Ovary (tissue), 9 donors: ENCODE data around the gene CASP7. TPM values are rescaled to one million over a fixed set of nuclear protein-coding genes. Genes with fewer than 3 reads are reported as not detected.

ENCODE experiments used
- DNase-seq, 5 donors: peaks; one replicate each; pipeline ENCODE4 v3.0.0-alpha.2; 2019 to 2020
- H3K27ac ChIP-seq, 2 donors: fragments of 200-600 bp; one replicate each; pipeline versions ENCODE4 v1.5.1 to v1.8.0; 2019 to 2022
- H3K27me3 ChIP-seq: fragments of 200-600 bp; one replicate; pipeline ENCODE4 v1.8.0; 2022
- H3K36me3 ChIP-seq: fragments of 200-600 bp; sonication (generic); one replicate; pipeline ENCODE4 v1.5.1; 2019
- H3K4me1 ChIP-seq: one replicate; pipeline ENCODE4 v1.8.1; 2013; ENCODE audit warnings: mild to moderate bottlenecking, moderate library complexity; ENCODE audit not compliant: insufficient read depth
- H3K4me3 ChIP-seq: fragments of 200-600 bp; sonication (generic); one replicate; pipeline ENCODE4 v1.5.1; 2017
- H3K9me3 ChIP-seq, 2 donors: fragments of 200-600 bp in 1 of 2; sonication (generic) in 1 of 2; one replicate each; pipeline versions ENCODE4 v1.5.1 to v1.8.1; 2013 to 2019; ENCODE audit warnings: mild to moderate bottlenecking in 1 of 2, moderate library complexity in 1 of 2
- EP300 ChIP-seq: sonication (generic); formaldehyde crosslinking; IDR thresholded peaks from one replicate; pipeline ENCODE4 v1.6.1; 2017; ENCODE audit warnings: antibody characterized with exemption
- POLR2A ChIP-seq: fragments of 450-650 bp; IDR thresholded peaks from one replicate; pipeline ENCODE4 v1.6.1; 2017; ENCODE audit warnings: antibody characterized with exemption, mild to moderate bottlenecking, moderate library complexity
- WGBS, 3 donors: extraction: QIAGEN DNeasy Blood & Tissue Kit in 1 of 3; methylation state at CpG; one replicate each; pipeline versions ENCODE4 v1.1.5 to v1.1.7; 2013 to 2017; 5-methylcytosine and 5-hydroxymethylcytosine counted together
- intact Hi-C, 4 donors: fragments of 100-400 bp; cut with DNase I; formaldehyde crosslinking; loops; one replicate each; pipeline versions ENCODE4 v1.11.0 to v1.15.1; 2022 to 2023
- polyA plus RNA-seq, 2 donors: library from polyadenylated mRNA; stranded (reverse); fragments of 200-250 nt in 1 of 2; fragments of 350-450 nt in 1 of 2; fragmentation: Illumina TruSeq in 1 of 2; extraction: RNeasy Lipid Tissue Mini Kit (QIAGEN cat#74804) in 1 of 2; gene quantifications; one replicate each; pipeline ENCODE4 v1.2.3, GENCODE V29; 2013 to 2014
- total RNA-seq, 7 donors: library from RNA; depleted of rRNA in 2 of 7; stranded (reverse); fragments of >200 nt in 2 of 7; fragmentation: NEBNext Ultra II Directional in 3 of 7; extraction: Animal tissue kit (Norgen Biotek cat#: 25700) in 3 of 7; gene quantifications; one replicate each; pipeline versions ENCODE4 v1.1.0 to v1.2.4, GENCODE V29; 2016 to 2023
- TF ChIP-seq, protein P1 (sequence below), 3 donors: fragments of 450-650 bp in 2 of 3; fragments of 200-600 bp in 1 of 3; IDR thresholded peaks; one replicate each; pipeline versions ENCODE4 v1.5.1 to v1.8.0; 2016 to 2022; ENCODE audit warnings: antibody characterized with exemption in 3 of 3, mild to moderate bottlenecking in 1 of 3
- donor health status: DM: no; HTN: no; CAD: no; lungs with moderate emphysema.
- donor health status: DM: no; HTN: no; CAD: no.
- donor health status: Bipolar disorder and iron deficiency.
- donor health status: DM: yes; HTN: yes; CAD: no.
- donor health status: DM: no; HTN: no; CAD: no.
- donor health status: DM: yes; HTN: yes; CAD: no.

Gene CASP7
- total and polyA plus RNA-seq, 9 donors: 8.0 to 24.7 (median 13.8) TPM

GRCh38 chr10:113746217-113746957 is 66.7 kb downstream of the CASP7 start:
- Histone ChIP-seq H3K27ac (no peak overlapping the region), H3K9me3 (no peaks in the 10 kb centered on the region), H3K4me1 (no peaks in the 10 kb centered on the region), H3K27me3 (no peaks in the 10 kb centered on the region), H3K36me3 (no peaks in the 10 kb centered on the region), H3K4me3 (no peak overlapping the region)
- no peak for TF ChIP-seq POLR2A
- TF ChIP-seq, protein P1, sequence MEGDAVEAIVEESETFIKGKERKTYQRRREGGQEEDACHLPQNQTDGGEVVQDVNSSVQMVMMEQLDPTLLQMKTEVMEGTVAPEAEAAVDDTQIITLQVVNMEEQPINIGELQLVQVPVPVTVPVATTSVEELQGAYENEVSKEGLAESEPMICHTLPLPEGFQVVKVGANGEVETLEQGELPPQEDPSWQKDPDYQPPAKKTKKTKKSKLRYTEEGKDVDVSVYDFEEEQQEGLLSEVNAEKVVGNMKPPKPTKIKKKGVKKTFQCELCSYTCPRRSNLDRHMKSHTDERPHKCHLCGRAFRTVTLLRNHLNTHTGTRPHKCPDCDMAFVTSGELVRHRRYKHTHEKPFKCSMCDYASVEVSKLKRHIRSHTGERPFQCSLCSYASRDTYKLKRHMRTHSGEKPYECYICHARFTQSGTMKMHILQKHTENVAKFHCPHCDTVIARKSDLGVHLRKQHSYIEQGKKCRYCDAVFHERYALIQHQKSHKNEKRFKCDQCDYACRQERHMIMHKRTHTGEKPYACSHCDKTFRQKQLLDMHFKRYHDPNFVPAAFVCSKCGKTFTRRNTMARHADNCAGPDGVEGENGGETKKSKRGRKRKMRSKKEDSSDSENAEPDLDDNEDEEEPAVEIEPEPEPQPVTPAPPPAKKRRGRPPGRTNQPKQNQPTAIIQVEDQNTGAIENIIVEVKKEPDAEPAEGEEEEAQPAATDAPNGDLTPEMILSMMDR (IDR thresholded peaks at IDR 0.05): no peak
- no peak for DNase-seq
- intact Hi-C loops: no loop called here
- WGBS, 3 donors: 60 to 67% (median 62%) methylated on average over 3 of the region's 3 CpGs

DNA sequence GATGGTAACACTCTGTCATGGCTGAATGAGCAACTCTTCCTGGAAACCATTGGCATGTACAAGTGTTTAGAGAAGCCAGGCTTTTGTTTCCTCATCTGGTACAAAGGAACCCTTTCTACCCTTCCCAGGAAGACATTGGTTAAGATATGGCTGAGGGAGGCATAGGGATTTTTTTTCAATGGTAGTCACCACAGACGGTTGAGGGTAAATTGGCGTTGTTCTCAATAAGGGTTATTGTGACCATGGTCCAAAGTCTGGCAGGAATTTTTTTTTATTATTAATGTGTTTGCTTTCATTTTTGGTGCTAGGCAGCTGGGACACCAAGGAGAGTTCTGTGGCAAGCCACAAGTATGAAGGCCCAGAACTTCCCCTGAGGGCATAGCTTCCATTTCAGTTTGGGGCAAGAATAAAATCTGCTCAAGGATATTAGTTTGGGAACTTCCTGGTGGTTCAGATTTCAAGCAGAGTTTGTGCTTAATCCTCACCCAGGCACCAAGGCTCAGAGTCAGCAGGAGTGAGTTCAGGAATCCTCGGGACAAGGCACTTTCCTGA is 71.5 kb downstream of the CASP7 start, which contains the start of gene PLEKHS1:
Gene PLEKHS1, plus strand, starts transcription at position 502 of the 552 bp plus-strand sequence. CDS start 3,596 bp downstream, outside the sequence.
- Histone ChIP-seq H3K4me3 (no peak within 1 kb of the TSS), H3K36me3 (no peaks in the 10 kb centered on the region), H3K9me3 (no peaks in the 10 kb centered on the region), H3K4me1 (no peaks in the 10 kb centered on the region), H3K27ac (no peak within 1 kb of the TSS), H3K27me3 (no peaks in the 10 kb centered on the region)
- DNase-seq: no peak
- intact Hi-C loops: no loop called here
- TF ChIP-seq, protein P1 (IDR thresholded peaks at IDR 0.05): no peak
- TF ChIP-seq EP300 (no peak), POLR2A (no peak)
- WGBS, 3 donors: 91 to 93% (median 91%) methylated on average over 3 of the region's 3 CpGs

DNA sequence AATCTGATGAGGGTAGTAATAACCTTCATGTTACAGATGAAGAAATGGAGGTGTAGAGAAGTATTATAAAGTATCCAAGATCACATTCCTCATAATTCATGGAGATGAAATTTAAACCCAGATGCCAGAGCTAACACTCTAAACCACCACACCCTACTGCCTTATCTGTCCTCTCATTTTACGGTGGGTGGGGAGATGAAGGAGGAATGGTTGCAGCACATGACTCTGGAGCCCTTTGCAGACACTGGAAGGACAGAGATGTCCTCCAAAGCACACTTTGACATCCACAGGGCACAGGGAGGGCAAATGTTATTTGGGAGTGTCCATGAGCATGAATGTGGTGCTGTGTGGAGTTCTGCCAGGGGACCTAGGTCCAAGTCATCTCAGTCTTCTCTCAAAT is 72.8 kb downstream of the CASP7 start:
- H3K27me3 ChIP-seq: no peaks in the 10 kb centered on the region
- intact Hi-C loops: no loop called here
- H3K4me1 ChIP-seq: no peaks in the 10 kb centered on the region
- H3K36me3 ChIP-seq: no peaks in the 10 kb centered on the region
- 27 to 74% (median 68%) methylated on average over 1 of the region's 1 CpG for whole genome bisulfite sequencing, 3 donors
- H3K27ac ChIP-seq: no peak overlapping the region
- TF ChIP-seq EP300 (no peak), POLR2A (no peak)
- TF ChIP-seq, protein P1 (IDR thresholded peaks at IDR 0.05): no peak
- no peak for DNase-seq
- no peak overlapping the region for H3K4me3 ChIP-seq
- H3K9me3 ChIP-seq: no peaks in the 10 kb centered on the region

DNA sequence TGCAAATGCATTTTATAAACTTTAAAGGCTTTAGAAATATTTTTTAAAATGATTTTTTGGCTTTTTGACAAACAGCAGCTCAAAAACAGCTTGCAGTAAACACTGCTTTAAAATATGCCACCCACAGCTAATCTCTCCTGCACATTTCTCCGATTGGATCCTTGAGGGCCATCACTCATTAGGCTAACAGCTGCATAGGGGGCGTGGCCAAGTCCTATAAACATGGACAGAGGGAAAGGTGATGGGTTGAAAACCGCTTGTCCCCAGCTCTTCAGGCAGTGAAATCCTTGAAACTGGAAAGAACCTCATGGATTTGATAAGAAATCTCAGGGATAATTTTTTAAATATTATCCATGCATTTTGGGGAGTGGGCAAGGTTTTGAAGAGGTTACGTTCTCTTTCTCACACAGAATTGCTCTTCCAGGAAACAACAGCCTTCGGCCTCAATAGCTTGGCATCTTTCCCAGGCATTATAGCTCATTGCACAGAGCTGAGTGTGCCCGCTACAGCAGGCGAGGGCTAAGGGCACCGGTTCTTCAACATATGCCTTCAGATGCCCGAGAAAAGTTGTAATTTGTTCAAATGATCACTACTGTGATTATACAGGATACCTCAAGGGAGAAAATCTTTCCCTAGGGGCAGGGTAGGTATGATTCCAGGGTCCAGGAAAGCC is 73.4 kb downstream of the CASP7 start:
- DNase-seq: no peak
- Histone ChIP-seq H3K27me3 (no peaks in the 10 kb centered on the region), H3K9me3 (no peaks in the 10 kb centered on the region), H3K36me3 (no peaks in the 10 kb centered on the region), H3K4me1 (no peaks in the 10 kb centered on the region), H3K27ac (no peak overlapping the region), H3K4me3 (no peak overlapping the region)
- WGBS, 3 donors: 48 to 63% (median 58%) methylated on average over 9 of the region's 9 CpGs
- TF ChIP-seq EP300 (no peak), POLR2A (no peak)
- TF ChIP-seq, protein P1 (IDR thresholded peaks at IDR 0.05): no peak
- intact Hi-C loops: no loop called here
